Measurements from ENCODE around the gene IRAK2.
A peak's percentile ranks its signal among the peaks of the same experiment; 100 is the strongest.
"Not testable (repeated sequence)": the region's sequence is repeated elsewhere in the genome, so short reads cannot be mapped to it uniquely, and the experiment has no call there.

The IRAK2 gene

GRCh38 chr3:10263646-10264363 is 99.1 kb downstream of the IRAK2 start:
- H3K27me3 ChIP-seq (replicated peaks): no peaks in the 10 kb centered on the region
- peak; percentile 67 for TF ChIP-seq CTCF (IDR thresholded peaks at IDR 0.05; ENCODE audit: low read depth, low read length, missing control alignments)
- H3K27ac ChIP-seq: no peak overlapping the region
- H3K4me3 ChIP-seq (ENCODE audit: low read depth, low read length): no peak overlapping the region
- in situ Hi-C loops (cut with HindIII; ENCODE audit: low pct_ligation_motif_present, low sequenced_read_pairs): no loop called here
- H3K36me3 ChIP-seq (replicated peaks): peaks cover 29% of the 10 kb centered on the region
- peak; percentile 65 for DNase-seq

- H3K27me3 ChIP-seq (replicated peaks): no peaks in the 10 kb centered on the region
- peaks cover 27% of the 10 kb centered on the region for H3K36me3 ChIP-seq (replicated peaks)
- no peak for DNase-seq
- no peak overlapping the region for H3K27ac ChIP-seq
- H3K4me3 ChIP-seq (ENCODE audit: low read depth, low read length): no peak overlapping the region
- in situ Hi-C loops (cut with HindIII; ENCODE audit: low pct_ligation_motif_present, low sequenced_read_pairs): no loop called here
- TF ChIP-seq CTCF (IDR thresholded peaks at IDR 0.05; ENCODE audit: low read depth, low read length, missing control alignments): no peak
These were observed 101.1 kb downstream of the IRAK2 start for GRCh38 chr3:10265833-10266232.

GRCh38 chr3:10266936-10267335 is 102.2 kb downstream of the IRAK2 start:
- H3K4me3 ChIP-seq (ENCODE audit: low read depth, low read length); in situ Hi-C loops (cut with HindIII; ENCODE audit: low pct_ligation_motif_present, low sequenced_read_pairs); H3K27ac ChIP-seq; DNase-seq; H3K27me3 ChIP-seq (replicated peaks): not testable (repeated sequence)
- H3K36me3 ChIP-seq (replicated peaks): peaks cover 35% of the 10 kb centered on the region

GRCh38 chr3:10268116-10268515 is 103.4 kb downstream of the IRAK2 start:
- no peak for DNase-seq
- Histone ChIP-seq H3K36me3 (replicated peaks) (peaks cover 35% of the 10 kb centered on the region), H3K27me3 (replicated peaks) (no peaks in the 10 kb centered on the region), H3K4me3 (ENCODE audit: low read depth, low read length) (no peak overlapping the region), H3K27ac (no peak overlapping the region)
- no peak for TF ChIP-seq CTCF (IDR thresholded peaks at IDR 0.05; ENCODE audit: low read depth, low read length, missing control alignments)
- in situ Hi-C loops (cut with HindIII; ENCODE audit: low pct_ligation_motif_present, low sequenced_read_pairs): no loop called here

GRCh38 chr3:10268930-10269329 is 104.2 kb downstream of the IRAK2 start:
- Histone ChIP-seq H3K27me3 (replicated peaks) (no peaks in the 10 kb centered on the region), H3K36me3 (replicated peaks) (peaks cover 37% of the 10 kb centered on the region), H3K27ac (no peak overlapping the region), H3K4me3 (ENCODE audit: low read depth, low read length) (no peak overlapping the region)
- TF ChIP-seq CTCF (IDR thresholded peaks at IDR 0.05; ENCODE audit: low read depth, low read length, missing control alignments): no peak
- no peak for DNase-seq
- in situ Hi-C loops (cut with HindIII; ENCODE audit: low pct_ligation_motif_present, low sequenced_read_pairs): no loop called here

- Histone ChIP-seq H3K4me3 (ENCODE audit: low read depth, low read length) (no peak overlapping the region), H3K27ac (no peak overlapping the region), H3K36me3 (replicated peaks) (peaks cover 37% of the 10 kb centered on the region), H3K27me3 (replicated peaks) (no peaks in the 10 kb centered on the region)
- no peak for DNase-seq
- no peak for TF ChIP-seq CTCF (IDR thresholded peaks at IDR 0.05; ENCODE audit: low read depth, low read length, missing control alignments)
- in situ Hi-C loops (cut with HindIII; ENCODE audit: low pct_ligation_motif_present, low sequenced_read_pairs): no loop called here
These were observed 104.7 kb downstream of the IRAK2 start for GRCh38 chr3:10269443-10269842.

GRCh38 chr3:10272476-10272875 is 107.8 kb downstream of the IRAK2 start:
- H3K27me3 ChIP-seq (replicated peaks); H3K4me3 ChIP-seq (ENCODE audit: low read depth, low read length); H3K27ac ChIP-seq; in situ Hi-C loops (cut with HindIII; ENCODE audit: low pct_ligation_motif_present, low sequenced_read_pairs); DNase-seq: not testable (repeated sequence)
- H3K36me3 ChIP-seq (replicated peaks): peaks cover 37% of the 10 kb centered on the region
